Stimulated activated CD4-positive, alpha-beta T cell treated with anti-CD3 and anti-CD28 coated beads, Interleukin-1b, Interleukin-23, amount 100 ng/mL, for 1 hour (primary cell): Measurements from ENCODE around the gene RITA1.

Experiments used
- DNase-seq, 2 donors: peaks; one replicate each; pipeline ENCODE4 v3.0.0-alpha.2; 2020; ENCODE audit warnings: low read depth in 2 of 2

The RITA1 gene

GRCh38 chr12:113174461-113175384 lies 10.8 kb upstream of the RITA1 start:
- DNase-seq: peak; percentile 34 to 70

DNA sequence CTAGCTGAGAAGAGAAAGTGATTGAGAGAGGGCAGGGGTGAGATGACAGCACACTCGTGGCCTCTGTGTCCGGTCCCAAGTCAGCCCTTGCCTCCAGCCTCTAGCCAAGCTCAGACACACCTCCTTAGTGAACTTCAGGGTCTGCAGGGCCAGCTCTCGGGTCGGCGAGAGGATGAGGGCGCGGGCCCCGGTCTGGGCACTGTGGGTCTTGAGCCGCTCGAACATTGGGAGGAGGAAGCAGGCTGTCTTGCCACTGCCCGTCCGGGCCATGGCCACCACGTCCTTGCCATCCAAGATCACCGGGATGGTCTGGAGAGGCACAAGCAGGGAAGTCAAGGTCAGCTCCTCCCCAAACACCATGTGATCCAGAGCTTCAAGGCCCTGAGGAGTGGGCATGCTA lies 6.5 kb upstream of the RITA1 start:
- DNase-seq: no peak

DNA sequence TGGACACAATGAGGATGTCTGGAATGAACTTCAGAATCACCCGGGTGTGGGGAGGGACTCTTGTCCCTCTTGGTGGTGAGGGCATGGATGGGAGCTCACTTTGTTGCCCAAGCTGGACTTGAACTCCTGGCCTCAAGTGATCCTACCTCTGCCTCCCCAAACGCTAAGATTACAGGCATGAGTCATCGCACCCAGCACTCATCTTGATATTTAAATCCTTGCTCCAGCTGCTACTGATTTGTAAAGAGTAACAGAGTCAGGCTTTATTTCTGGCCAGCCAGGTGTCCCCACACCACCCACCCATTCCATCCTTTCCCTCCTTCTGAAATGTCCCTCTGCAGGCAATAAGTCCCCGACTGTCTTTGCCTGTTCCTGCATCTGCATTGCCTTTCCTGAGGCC lies 5.2 kb upstream of the RITA1 start:
- DNase-seq: no peak

- DNase-seq: no peak
Measured at GRCh38 chr12:113181975-113182374, 3.5 kb upstream of the RITA1 start.

GRCh38 chr12:113183030-113183589 lies 2.4 kb upstream of the RITA1 start:
- no peak for DNase-seq

DNA sequence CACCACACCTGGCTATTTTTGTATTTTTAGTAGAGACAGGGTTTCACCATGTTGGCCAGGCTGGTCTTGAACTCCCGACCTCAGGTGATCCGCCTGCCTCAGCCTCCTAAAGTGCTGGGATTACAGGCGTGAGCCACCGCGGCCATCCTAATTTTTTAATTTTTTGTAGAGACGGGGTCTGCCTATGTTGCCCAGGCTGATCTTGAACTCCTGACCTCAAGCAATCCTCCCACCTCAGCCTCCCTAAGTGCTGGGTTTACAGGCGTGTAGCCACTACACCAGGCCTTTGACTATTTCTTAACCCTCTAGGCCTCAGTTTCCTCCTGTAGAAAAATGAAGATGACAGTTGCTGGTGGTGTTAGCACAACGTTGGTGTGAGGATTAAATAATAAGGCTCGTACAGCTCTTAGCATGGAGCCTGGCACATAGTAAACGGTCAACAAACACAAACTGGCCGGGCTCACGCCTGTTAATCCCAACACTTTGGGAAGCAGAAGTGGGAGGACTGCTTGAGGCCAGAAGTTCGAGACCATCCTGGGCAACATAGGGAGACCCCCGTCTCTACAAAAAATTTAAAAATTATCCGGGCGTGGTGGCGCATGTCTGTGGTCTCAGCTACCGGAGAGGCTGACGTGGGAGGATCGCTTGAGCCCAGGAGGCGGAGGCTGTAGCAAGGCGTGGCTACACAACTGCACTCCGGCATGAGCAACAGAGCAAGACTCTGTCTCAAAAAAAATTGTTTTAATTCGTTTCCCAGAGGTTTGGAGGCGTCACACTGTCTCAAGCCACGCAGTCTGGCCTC lies 1.2 kb upstream of the RITA1 start:
- no peak for DNase-seq

GRCh38 chr12:113184900-113185179 lies 681 bp upstream of the RITA1 start:
- peak; percentile 60 to 75 for DNase-seq

DNA sequence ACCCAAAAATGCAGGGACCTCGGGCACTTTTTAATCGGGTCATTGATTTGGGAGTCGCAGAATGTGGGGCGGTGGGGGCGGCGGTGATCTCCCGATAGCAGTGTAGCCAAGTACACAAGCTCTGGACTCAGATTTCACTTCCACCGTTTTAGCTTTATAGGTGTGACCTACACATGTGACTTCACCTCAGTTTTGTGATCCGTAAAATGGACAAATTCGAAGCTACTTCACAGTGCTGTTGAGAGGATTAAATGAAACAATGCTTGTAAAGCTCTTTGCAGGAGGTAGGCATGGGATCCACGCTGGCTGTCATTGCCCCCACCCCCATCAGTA lies 478 bp downstream of the RITA1 start:
- no peak for DNase-seq

DNA sequence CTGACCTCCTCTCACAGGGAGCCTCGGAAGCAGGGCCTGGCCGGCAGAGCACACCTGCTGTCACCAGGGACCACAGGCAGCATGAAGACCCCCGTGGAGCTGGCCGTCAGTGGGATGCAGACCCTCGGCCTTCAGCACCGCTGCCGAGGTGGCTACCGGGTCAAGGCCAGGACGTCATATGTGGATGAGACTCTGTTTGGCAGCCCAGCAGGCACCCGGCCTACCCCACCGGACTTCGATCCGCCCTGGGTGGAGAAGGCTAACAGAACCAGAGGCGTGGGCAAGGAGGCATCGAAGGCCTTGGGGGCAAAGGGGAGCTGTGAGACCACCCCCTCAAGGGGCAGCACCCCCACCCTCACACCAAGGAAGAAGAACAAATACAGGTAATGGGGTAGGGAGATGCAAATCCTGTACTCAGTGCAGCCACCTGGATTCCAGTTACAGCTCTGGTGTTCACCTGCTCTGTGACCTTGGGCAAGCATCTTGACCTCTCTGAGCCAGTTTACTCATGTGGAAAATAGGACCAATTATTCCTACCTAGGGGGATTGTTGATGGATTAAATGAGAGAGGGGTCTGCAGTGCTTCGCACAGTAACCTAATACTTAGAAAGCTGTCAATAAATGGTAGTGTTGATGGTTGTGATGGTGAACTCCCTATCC lies 1.3 kb downstream of the RITA1 start:
- DNase-seq: no peak

DNA sequence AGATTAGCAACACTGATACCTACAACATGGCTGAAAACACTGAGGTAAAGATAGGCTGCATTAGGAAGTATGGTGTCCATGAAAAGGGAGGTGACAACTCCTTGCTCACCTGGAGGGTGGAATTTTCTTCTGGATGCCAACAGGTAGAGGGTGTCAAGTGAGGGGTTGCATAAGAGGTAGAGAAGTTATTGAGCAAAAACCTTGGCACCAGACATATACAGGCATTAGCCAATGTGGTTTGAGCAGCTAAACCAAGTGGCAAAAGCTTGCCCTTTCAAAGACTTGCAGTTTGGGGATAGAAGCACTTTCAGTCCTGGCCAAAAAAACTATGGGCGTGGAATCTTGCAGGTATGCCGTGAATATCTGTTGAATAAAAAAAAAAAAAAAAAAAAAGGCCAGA lies 3.8 kb downstream of the RITA1 start:
- DNase-seq: no peak

- DNase-seq: no peak
Measured at GRCh38 chr12:113190761-113191160, 5.2 kb downstream of the RITA1 start.

GRCh38 chr12:113191227-113191626 lies 5.7 kb downstream of the RITA1 start:
- no peak for DNase-seq

GRCh38 chr12:113194971-113195391 lies 9.5 kb downstream of the RITA1 start:
- no peak for DNase-seq

DNA sequence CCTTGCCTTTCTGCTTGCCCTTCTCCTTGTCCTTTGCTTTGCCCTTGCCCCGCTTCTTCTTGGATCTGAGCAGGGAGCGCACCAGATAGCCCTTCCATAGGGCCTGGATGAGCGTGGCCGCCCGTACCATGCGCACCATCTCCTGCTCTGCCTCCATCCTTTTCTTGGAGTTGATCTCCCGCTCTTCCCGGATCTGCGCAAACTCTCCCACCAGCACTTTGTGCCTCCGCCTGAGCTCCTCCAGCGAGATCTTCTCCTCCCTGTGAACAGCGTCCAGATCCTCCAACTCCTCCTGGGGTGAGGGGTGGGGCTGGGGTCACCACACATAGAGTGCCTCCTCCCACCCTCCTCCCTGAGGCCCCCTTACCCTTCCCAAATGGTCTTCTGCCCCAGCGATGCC lies 10.1 kb downstream of the RITA1 start:
- no peak for DNase-seq

- no peak for DNase-seq
Measured at GRCh38 chr12:113196582-113196981, 11.1 kb downstream of the RITA1 start.

DNA sequence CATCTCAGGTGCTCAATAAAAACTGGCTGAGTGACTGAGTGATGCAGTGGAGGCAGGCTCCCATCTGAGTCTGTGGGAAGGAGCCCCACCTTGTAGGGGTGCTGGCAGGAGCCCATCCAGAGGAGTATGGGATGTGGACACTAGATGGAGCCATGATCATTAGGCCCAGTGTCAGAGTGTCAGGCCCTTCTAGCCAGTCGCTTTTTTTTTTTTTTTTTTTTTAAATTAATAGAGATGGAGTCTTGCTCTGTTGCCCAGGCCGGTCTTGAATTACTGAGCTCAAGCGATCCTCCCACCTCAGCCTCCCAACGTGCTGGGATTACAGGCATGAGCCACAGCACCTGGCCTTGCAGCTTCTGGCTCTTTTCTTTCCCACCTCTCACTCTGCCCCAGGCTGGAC lies 11.5 kb downstream of the RITA1 start:
- DNase-seq: no peak

DNA sequence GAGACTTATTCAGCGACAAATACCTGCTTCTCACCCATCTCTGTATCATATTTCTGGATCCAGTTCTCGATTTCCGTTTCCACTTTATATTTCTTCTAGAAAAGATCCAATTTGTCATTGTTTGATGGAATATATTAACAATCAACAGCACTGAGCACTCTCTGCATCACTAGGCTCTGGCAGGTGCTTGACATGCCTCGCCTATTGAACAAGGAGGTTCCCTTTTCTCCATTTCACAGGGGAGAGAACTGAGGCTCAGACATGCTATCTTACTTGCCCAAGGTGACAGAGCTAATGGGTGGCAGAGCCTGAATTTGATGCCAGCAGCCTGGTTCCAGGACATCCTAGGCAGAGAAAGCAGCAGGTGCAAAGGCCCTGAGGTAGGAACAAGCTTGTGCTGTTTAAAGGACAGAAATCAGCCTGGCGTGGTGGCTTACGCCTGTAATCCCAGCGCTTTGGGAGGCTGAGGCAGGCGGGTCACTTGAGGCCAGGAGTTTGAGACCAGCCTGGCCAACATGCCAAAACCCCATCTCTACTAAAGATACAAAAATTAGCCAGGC lies 12.1 kb downstream of the RITA1 start:
- DNase-seq: no peak

GRCh38 chr12:113198296-113198695 lies 12.8 kb downstream of the RITA1 start:
- no peak for DNase-seq

GRCh38 chr12:113200021-113200797 lies 14.7 kb downstream of the RITA1 start:
- DNase-seq: no peak

DNA sequence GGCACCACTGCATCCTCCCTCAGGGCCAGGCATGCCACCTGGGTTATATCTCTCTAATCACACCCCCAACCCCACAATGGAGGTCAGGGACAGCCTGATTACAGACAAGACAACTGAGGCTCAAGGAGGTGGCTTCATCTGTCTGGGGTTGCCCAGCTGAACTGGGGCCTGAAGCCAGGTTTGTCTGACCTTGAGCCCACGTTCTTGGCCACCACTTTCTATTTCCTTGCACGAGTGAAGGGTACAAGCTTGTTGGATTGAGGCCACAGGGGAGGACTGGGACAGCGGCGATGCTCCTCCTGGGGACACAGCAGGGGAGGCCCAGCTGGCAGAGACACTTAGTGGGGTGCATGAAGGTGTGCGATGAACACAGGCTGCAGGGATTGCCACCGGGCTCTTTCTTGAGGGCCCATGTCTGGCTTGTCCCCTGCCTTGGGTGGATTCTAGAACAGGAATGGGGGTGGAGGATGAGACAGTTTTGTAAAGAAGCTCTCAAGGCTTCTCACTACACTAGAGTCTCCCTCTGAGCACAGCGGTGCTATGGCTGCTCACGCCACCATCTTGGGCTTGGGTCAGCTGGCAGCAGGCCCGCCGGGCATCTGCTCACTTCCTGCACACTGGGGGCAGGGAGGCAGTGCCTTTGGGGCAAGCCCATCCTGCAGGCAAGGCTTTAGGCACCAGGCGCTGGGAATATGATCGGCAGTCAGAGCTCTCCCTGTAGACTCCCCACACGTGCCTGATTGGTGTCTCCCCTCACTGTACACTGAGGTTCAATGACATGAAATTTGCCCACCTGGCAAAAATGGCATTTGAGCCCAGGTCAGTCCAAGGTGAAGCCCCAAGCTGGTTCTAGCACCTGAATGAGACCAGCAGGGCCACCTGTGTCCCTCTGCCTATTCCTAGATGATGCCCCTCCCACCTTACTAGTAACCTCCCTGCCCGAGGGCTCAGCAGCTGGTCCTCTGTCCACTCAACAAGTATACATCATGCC lies 16.0 kb downstream of the RITA1 start:
- no peak for DNase-seq
